ENCODE measurements around the gene PTPRH. TPM values are rescaled to one million over a fixed set of nuclear protein-coding genes. Genes with fewer than 3 reads are reported as not detected.

PTPRH gene
- total and polyA plus RNA-seq, 8 donors, result 5.1 to 15.3 (median 8.1) TPM

GRCh38 chr19:55149078-55150003, 60.0 kb downstream of the PTPRH start, which contains the start of gene TNNT1:
TSS of gene TNNT1 (minus strand) at chr19:55149206. CDS start at chr19:55147157, 2,049 bp downstream.
- ATAC-seq (no peak), DNase-seq (no peak), FAIRE-seq (no peak)
- no peak within 1 kb of the TSS for H3K4me3 ChIP-seq
- H3K4me1 ChIP-seq, result no peaks in the 10 kb centered on the region
- no peaks in the 10 kb centered on the region for H3K9me3 ChIP-seq
- H3K27me3 ChIP-seq, result peaks cover 0 to 5% (median 2%) of the 10 kb centered on the region in 4 donors
- 4 to 7% methylated on average over 18 of the region's 18 CpGs for WGBS, 2 donors
- no peak for TF ChIP-seq CTCF (IDR thresholded peaks at IDR 0.05)
- no peak within 1 kb of the TSS for H3K27ac ChIP-seq
- no peaks in the 10 kb centered on the region for H3K36me3 ChIP-seq
- intact Hi-C loops (cut with DNase I), result loop anchor here in 1 of 3 donors (10.0 kb wide), 1 partner anchor 265 kb away; no protein-coding TSS in a partner anchor

- DNase-seq, result no peak
- no peak for TF ChIP-seq CTCF (IDR thresholded peaks at IDR 0.05)
- H3K36me3 ChIP-seq, result no peaks in the 10 kb centered on the region
- H3K27ac ChIP-seq, result no peak overlapping the region
- peaks cover 0 to 9% (median 2%) of the 10 kb centered on the region in 4 donors for H3K27me3 ChIP-seq
- FAIRE-seq, result no peak
- intact Hi-C loops (cut with DNase I), result loop anchor here in 1 of 3 donors (10.0 kb wide), 1 partner anchor 267 kb away; no protein-coding TSS in a partner anchor
- no peak for ATAC-seq
- H3K4me3 ChIP-seq, result no peak overlapping the region
- H3K4me1 ChIP-seq, result no peaks in the 10 kb centered on the region
- 14 to 21% methylated on average over 8 to 9 of the region's 9 CpGs for WGBS, 2 donors
- no peaks in the 10 kb centered on the region for H3K9me3 ChIP-seq
Measured at GRCh38 chr19:55147545-55148251, 61.6 kb downstream of the PTPRH start.

GRCh38 chr19:55146705-55147273, 62.5 kb downstream of the PTPRH start:
- 3 to 8% methylated on average over 6 to 27 of the region's 27 CpGs for WGBS, 2 donors
- ATAC-seq, result peak in 3 of 4 donors; percentile 16 to 29 (median 23)
- Histone ChIP-seq H3K4me3 (no peak overlapping the region), H3K4me1 (no peaks in the 10 kb centered on the region), H3K27ac (no peak overlapping the region), H3K9me3 (no peaks in the 10 kb centered on the region), H3K27me3 (peaks cover 0 to 18% (median 2%) of the 10 kb centered on the region in 4 donors), H3K36me3 (no peaks in the 10 kb centered on the region)
- TF ChIP-seq CTCF (IDR thresholded peaks at IDR 0.05), result no peak
- DNase-seq, result no peak
- no peak for FAIRE-seq
- intact Hi-C loops (cut with DNase I), result loop anchor here in 1 of 3 donors (10.0 kb wide), 1 partner anchor 268 kb away; no protein-coding TSS in a partner anchor

GRCh38 chr19:55146078-55146704, 63.1 kb downstream of the PTPRH start:
- intact Hi-C loops (cut with DNase I), result loop anchor here in 1 of 3 donors (10.0 kb wide), 1 partner anchor 269 kb away; no protein-coding TSS in a partner anchor
- DNase-seq (no peak), ATAC-seq (peak in 1 of 4 donors; percentile 19), FAIRE-seq (no peak)
- 2 to 3% methylated on average over 18 to 35 of the region's 41 CpGs for WGBS, 2 donors
- no peak for TF ChIP-seq CTCF (IDR thresholded peaks at IDR 0.05)
- H3K36me3 ChIP-seq, result no peaks in the 10 kb centered on the region
- no peaks in the 10 kb centered on the region for H3K4me1 ChIP-seq
- no peak overlapping the region for H3K4me3 ChIP-seq
- H3K9me3 ChIP-seq, result no peaks in the 10 kb centered on the region
- H3K27ac ChIP-seq, result no peak overlapping the region
- peaks cover 0 to 22% (median 4%) of the 10 kb centered on the region in 4 donors for H3K27me3 ChIP-seq

All from pancreas (tissue), 10 donors.